Glomerular endothelial cell (primary cell): ENCODE results near the gene TMPRSS11E. TPM values are rescaled to one million over a fixed set of nuclear protein-coding genes. Genes with fewer than 3 reads are reported as not detected.
"Not testable (repeated sequence)": the region's sequence is repeated elsewhere in the genome, so short reads cannot be mapped to it uniquely, and the experiment has no call there.

ENCODE experiments used
- DNase-seq: peaks from one replicate; pipeline ENCODE4 v3.0.0-alpha.2; 2011; ENCODE audit warnings: low read depth, low spot score; ENCODE audit errors: extremely low read depth
- total RNA-seq: library from RNA; depleted of rRNA; stranded (reverse); fragments of >200 nt; gene quantifications from 2 replicates; pipeline ENCODE4 v1.2.3, GENCODE V29; 2015

TMPRSS11E gene
- total RNA-seq, result not detected in 2 replicates

GRCh38 chr4:68447201-68447600, at the start of gene TMPRSS11E:
TMPRSS11E (plus strand) TSS chr4:68447463; CDS start chr4:68447513, 50 bp downstream.
- DNase-seq, result no peak

- no peak for DNase-seq
Measured at GRCh38 chr4:68399306-68399705, 48.0 kb upstream of the TMPRSS11E start.

GRCh38 chr4:68401231-68401630, 46.0 kb upstream of the TMPRSS11E start:
- DNase-seq, result no peak

GRCh38 chr4:68404153-68404552, 43.1 kb upstream of the TMPRSS11E start:
- no peak for DNase-seq

- not testable (repeated sequence) for DNase-seq
Measured at GRCh38 chr4:68405718-68406478, 41.4 kb upstream of the TMPRSS11E start.

GRCh38 chr4:68406479-68406859, 40.8 kb upstream of the TMPRSS11E start:
- no peak for DNase-seq

- not testable (repeated sequence) for DNase-seq
Measured at GRCh38 chr4:68407015-68407867, 40.0 kb upstream of the TMPRSS11E start.

GRCh38 chr4:68407868-68408190, 39.4 kb upstream of the TMPRSS11E start:
- no peak for DNase-seq

- DNase-seq, result no peak
Measured at GRCh38 chr4:68410149-68410548, 37.1 kb upstream of the TMPRSS11E start.

GRCh38 chr4:68410643-68411042, 36.6 kb upstream of the TMPRSS11E start:
- no peak for DNase-seq

- DNase-seq, result not testable (repeated sequence)
Measured at GRCh38 chr4:68412031-68412430, 35.2 kb upstream of the TMPRSS11E start.

GRCh38 chr4:68416591-68416990, 30.7 kb upstream of the TMPRSS11E start:
- no peak for DNase-seq

- DNase-seq, result no peak
Measured at GRCh38 chr4:68426516-68426915, 20.7 kb upstream of the TMPRSS11E start.

GRCh38 chr4:68430337-68430736, 16.9 kb upstream of the TMPRSS11E start:
- DNase-seq, result no peak

- no peak for DNase-seq
Measured at GRCh38 chr4:68432320-68432719, 14.9 kb upstream of the TMPRSS11E start.

GRCh38 chr4:68433582-68433981, 13.7 kb upstream of the TMPRSS11E start:
- DNase-seq, result no peak

GRCh38 chr4:68434277-68434676, 13.0 kb upstream of the TMPRSS11E start:
- no peak for DNase-seq

- no peak for DNase-seq
Measured at GRCh38 chr4:68434836-68435235, 12.4 kb upstream of the TMPRSS11E start.

- no peak for DNase-seq
Measured at GRCh38 chr4:68445111-68445510, 2.2 kb upstream of the TMPRSS11E start.

- no peak for DNase-seq
Measured at GRCh38 chr4:68451246-68452211, 4.3 kb downstream of the TMPRSS11E start.

- DNase-seq, result no peak
Measured at GRCh38 chr4:68460085-68460484, 12.8 kb downstream of the TMPRSS11E start.
